Measurements from ENCODE around the gene EOMES. TPM values are rescaled to one million over a fixed set of nuclear protein-coding genes. Genes with fewer than 3 reads are reported as not detected.
A peak's percentile ranks its signal among the peaks of the same experiment; 100 is the strongest.

EOMES gene
- total and polyA plus RNA-seq, 2 of the 8 experiments (the other 6 are each of a cell fraction or from before 2014, with no cell fraction given), result 0.09 to 0.47 TPM

DNA sequence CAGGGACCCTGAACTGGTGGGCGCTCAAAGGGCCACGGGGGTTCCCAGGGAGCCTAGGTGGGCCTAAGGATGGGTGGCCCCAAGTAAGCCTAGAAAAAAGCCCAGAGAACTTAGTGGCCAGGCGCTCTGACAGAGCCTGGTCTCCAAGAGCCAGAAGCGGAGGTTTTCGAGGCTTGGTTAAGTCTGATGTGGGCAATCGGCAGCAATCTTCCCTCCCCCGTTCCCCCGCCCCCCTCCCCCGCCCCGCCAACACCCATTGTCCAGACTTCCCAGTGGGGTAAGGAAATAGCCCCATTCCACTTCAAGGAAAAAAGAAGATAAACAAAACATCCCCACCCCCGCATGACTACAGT lies 6.7 kb downstream of the EOMES start:
- Histone ChIP-seq H4K8ac (ENCODE audit: extremely low read depth, insufficient read depth, low read length) (no peak overlapping the region), H3K56ac (replicated peaks; ENCODE audit: insufficient read length, low read depth, low read length) (no peak overlapping the region), H3K27me3 (replicated peaks in 1 of 4; ENCODE audit: control insufficient read depth in 3 of 4, extremely low read depth in 1 of 4, insufficient read depth in 3 of 4, low read length in 3 of 4) (peaks cover 74 to 92% (median 84%) of the 10 kb centered on the region in 4 experiments), H3K79me2 (ENCODE audit: control insufficient read depth in 1 of 2, insufficient read depth in 2 of 2, low read length in 2 of 2) (no peaks in the 10 kb centered on the region), H3K79me1 (ENCODE audit: low read depth, low read length) (no peaks in the 10 kb centered on the region), H2BK12ac (ENCODE audit: low read depth, low read length) (no peak overlapping the region), H4K91ac (replicated peaks; ENCODE audit: insufficient read length, low read length) (no peak overlapping the region), H2BK5ac (ENCODE audit: low read depth, low read length) (no peak overlapping the region), H4K20me1 (replicated peaks in 1 of 2; ENCODE audit: control insufficient read depth in 1 of 2, insufficient read depth in 2 of 2, low read length in 2 of 2) (peaks cover 7 to 15% of the 10 kb centered on the region in 2 experiments), H3K4me1 (replicated peaks in 1 of 4; ENCODE audit: control insufficient read depth in 3 of 4, insufficient read depth in 4 of 4, low read length in 3 of 4) (peaks cover 9 to 29% (median 24%) of the 10 kb centered on the region in 4 experiments), H3K9ac (replicated peaks in 1 of 4; ENCODE audit: extremely low read depth in 1 of 4, low read depth in 3 of 4, low read length in 3 of 4) (no peak overlapping the region), H3K36me3 (ENCODE audit: control insufficient read depth in 2 of 4, insufficient read depth in 4 of 4, low read length in 3 of 4) (no peaks in the 10 kb centered on the region), H3K18ac (ENCODE audit: extremely low read depth, low read length) (no peak overlapping the region), H3K23me2 (ENCODE audit: low read depth, low read length) (peaks cover 5% of the 10 kb centered on the region; the same call in 1 of the 2 replicates), H2AK5ac (ENCODE audit: low read depth, low read length) (no peak overlapping the region), H3K4ac (replicated peaks; ENCODE audit: insufficient read length, low read depth, low read length) (no peak overlapping the region), H3K27ac (ENCODE audit: low read depth, low read length) (no peak overlapping the region), H3K23ac (ENCODE audit: insufficient read length) (no peak overlapping the region), H2AFZ (ENCODE audit: low read length) (no peak overlapping the region), H3K4me3 (ENCODE audit: extremely low read depth in 1 of 4, insufficient read depth in 2 of 4, low read depth in 3 of 4, low read length in 4 of 4) (peak overlapping the region in 3 of 4 experiments; percentile 0 to 57 (median 21); a peak in 4 of 8 replicates), H4K5ac (ENCODE audit: insufficient read length, low read depth, low read length) (no peak overlapping the region), H3K4me2 (ENCODE audit: insufficient read depth in 1 of 2, low read depth in 2 of 2, low read length in 2 of 2) (peak overlapping the region; percentile 77 to 81), H2BK120ac (replicated peaks; ENCODE audit: low read depth, low read length) (no peak overlapping the region), H3K9me3 (ENCODE audit: insufficient read depth in 2 of 2, low read depth in 1 of 2, low read length in 1 of 2) (no peaks in the 10 kb centered on the region), H2BK20ac (ENCODE audit: low read length) (no peak overlapping the region), H2BK15ac (ENCODE audit: low read length) (no peak overlapping the region), H3K14ac (ENCODE audit: insufficient read length) (no peak overlapping the region)
- 0% methylated on average over 4 of the region's 11 CpGs; no CpG with 5 or more reads in 1 of the 2 experiments for WGBS, 2 experiments (ENCODE audit: extremely low coverage in 1 of 2, insufficient coverage in 1 of 2, insufficient read length in 1 of 2, insufficient replicate concordance in 2 of 2, low coverage in 1 of 2, low lambda C conversion rate in 2 of 2, missing lambda C conversion rate in 1 of 2)
- FAIRE-seq (no peak), DNase-seq (ENCODE audit: low read depth in 1 of 2, low spot score in 2 of 2) (no peak)
- ChIA-PET CTCF (ENCODE audit: partially characterized antibody) (interaction anchor here (0.7 to 2.2 kb wide), 5 partner anchors 8 to 613 kb away, joined by 3 to 14 read pairs (median 3); no protein-coding TSS in a partner anchor), POLR2A (ENCODE audit: partially characterized antibody) (interaction anchor here (1.1 kb wide), 1 partner anchor 12 kb away, joined by 3 read pairs; no protein-coding TSS in a partner anchor)
- TF ChIP-seq FOSL1 (IDR thresholded peaks at IDR 0.05; ENCODE audit: insufficient read depth, low read depth, low read length) (no peak), TCF12 (IDR thresholded peaks at IDR 0.05; ENCODE audit: low read depth, low read length) (no peak), TBP (IDR thresholded peaks at IDR 0.05; ENCODE audit: low read depth, low read length) (no peak), CBX5 (IDR thresholded peaks at IDR 0.05; ENCODE audit: low read depth, low read length) (no peak), HDAC2 (IDR thresholded peaks at IDR 0.05; ENCODE audit: borderline replicate concordance in 1 of 2, low read depth in 2 of 2, low read length in 2 of 2) (no peak), GABPA (IDR thresholded peaks at IDR 0.05; ENCODE audit: borderline replicate concordance, insufficient read depth, low read length) (no peak), CHD2 (IDR thresholded peaks at IDR 0.05; ENCODE audit: low read length) (no peak)
- TF ChIP-seq, protein P1, sequence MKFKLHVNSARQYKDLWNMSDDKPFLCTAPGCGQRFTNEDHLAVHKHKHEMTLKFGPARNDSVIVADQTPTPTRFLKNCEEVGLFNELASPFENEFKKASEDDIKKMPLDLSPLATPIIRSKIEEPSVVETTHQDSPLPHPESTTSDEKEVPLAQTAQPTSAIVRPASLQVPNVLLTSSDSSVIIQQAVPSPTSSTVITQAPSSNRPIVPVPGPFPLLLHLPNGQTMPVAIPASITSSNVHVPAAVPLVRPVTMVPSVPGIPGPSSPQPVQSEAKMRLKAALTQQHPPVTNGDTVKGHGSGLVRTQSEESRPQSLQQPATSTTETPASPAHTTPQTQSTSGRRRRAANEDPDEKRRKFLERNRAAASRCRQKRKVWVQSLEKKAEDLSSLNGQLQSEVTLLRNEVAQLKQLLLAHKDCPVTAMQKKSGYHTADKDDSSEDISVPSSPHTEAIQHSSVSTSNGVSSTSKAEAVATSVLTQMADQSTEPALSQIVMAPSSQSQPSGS (IDR thresholded peaks at IDR 0.05; ENCODE audit: low read length), result no peak
- TF ChIP-seq, protein P2, sequence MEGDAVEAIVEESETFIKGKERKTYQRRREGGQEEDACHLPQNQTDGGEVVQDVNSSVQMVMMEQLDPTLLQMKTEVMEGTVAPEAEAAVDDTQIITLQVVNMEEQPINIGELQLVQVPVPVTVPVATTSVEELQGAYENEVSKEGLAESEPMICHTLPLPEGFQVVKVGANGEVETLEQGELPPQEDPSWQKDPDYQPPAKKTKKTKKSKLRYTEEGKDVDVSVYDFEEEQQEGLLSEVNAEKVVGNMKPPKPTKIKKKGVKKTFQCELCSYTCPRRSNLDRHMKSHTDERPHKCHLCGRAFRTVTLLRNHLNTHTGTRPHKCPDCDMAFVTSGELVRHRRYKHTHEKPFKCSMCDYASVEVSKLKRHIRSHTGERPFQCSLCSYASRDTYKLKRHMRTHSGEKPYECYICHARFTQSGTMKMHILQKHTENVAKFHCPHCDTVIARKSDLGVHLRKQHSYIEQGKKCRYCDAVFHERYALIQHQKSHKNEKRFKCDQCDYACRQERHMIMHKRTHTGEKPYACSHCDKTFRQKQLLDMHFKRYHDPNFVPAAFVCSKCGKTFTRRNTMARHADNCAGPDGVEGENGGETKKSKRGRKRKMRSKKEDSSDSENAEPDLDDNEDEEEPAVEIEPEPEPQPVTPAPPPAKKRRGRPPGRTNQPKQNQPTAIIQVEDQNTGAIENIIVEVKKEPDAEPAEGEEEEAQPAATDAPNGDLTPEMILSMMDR (IDR thresholded peaks at IDR 0.05; ENCODE audit: control extremely low read depth in 1 of 3, insufficient read depth in 1 of 3, low read depth in 1 of 3, low read length in 3 of 3), result no peak

Data from H1 (cell line).